Esophagus squamous epithelium (tissue), 4 donors: ENCODE measurements around the gene P2RY12.

Experiments used
- POLR2A ChIP-seq, 4 donors: fragments of 450-650 bp; IDR thresholded peaks; one replicate each; pipeline ENCODE4 v1.6.1; 2017; ENCODE audit warnings: antibody characterized with exemption in 4 of 4, mild to moderate bottlenecking in 4 of 4, moderate library complexity in 3 of 4
- TF ChIP-seq, protein P1 (sequence below), 6 experiments: fragments of 450-650 bp in 4 of 6; fragments of 200-600 bp in 2 of 6; sonication (generic) in 2 of 6; IDR thresholded peaks; one replicate each; pipeline ENCODE4 v1.5.1; 2016 to 2019; ENCODE audit warnings: antibody characterized with exemption in 6 of 6, mild to moderate bottlenecking in 4 of 6, moderate library complexity in 4 of 6

DNA sequence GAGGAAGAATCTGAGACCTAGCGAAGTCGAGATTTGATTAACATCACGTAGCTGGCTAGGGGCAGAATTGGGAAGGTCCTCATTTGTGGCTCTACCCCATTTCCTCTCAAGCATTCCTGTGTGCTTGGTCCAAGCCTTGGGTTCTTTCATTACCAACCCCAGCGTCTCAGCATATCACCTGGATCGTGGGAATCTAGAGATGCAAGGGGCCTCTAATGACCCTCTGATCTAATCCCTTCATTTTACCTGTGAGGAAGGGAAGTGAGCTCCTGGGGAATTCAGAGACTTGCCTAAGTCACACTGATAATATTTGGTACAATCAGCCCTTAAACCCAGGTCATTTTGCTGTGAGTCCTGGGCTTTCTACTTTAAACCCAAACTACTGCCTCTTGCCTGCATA is 70.0 kb downstream of the P2RY12 start:
- TF ChIP-seq, protein P1, sequence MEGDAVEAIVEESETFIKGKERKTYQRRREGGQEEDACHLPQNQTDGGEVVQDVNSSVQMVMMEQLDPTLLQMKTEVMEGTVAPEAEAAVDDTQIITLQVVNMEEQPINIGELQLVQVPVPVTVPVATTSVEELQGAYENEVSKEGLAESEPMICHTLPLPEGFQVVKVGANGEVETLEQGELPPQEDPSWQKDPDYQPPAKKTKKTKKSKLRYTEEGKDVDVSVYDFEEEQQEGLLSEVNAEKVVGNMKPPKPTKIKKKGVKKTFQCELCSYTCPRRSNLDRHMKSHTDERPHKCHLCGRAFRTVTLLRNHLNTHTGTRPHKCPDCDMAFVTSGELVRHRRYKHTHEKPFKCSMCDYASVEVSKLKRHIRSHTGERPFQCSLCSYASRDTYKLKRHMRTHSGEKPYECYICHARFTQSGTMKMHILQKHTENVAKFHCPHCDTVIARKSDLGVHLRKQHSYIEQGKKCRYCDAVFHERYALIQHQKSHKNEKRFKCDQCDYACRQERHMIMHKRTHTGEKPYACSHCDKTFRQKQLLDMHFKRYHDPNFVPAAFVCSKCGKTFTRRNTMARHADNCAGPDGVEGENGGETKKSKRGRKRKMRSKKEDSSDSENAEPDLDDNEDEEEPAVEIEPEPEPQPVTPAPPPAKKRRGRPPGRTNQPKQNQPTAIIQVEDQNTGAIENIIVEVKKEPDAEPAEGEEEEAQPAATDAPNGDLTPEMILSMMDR (IDR thresholded peaks at IDR 0.05), result no peak
- no peak for TF ChIP-seq POLR2A (IDR thresholded peaks at IDR 0.05)
